SU-DHL-6 (cell line): ENCODE measurements around the gene STK38.

Source experiments
- EZH2phosphoT487 ChIP-seq: fragments of 200-600 bp; sonication (generic), shearing (Covaris generic); conservative IDR thresholded peaks from 2 replicates; pipeline ENCODE4 v1.6.1; 2018; ENCODE audit warnings: mild to moderate bottlenecking, antibody characterized with exemption, low read length, moderate library complexity, mixed read lengths
- TF ChIP-seq, protein P1 (sequence below): fragments of 200-600 bp; sonication (generic); IDR thresholded peaks from one replicate; pipeline ENCODE4 v1.5.1; 2017; ENCODE audit warnings: antibody characterized with exemption, mild to moderate bottlenecking, low read length, moderate library complexity; ENCODE audit not compliant: insufficient read depth, poor library complexity, severe bottlenecking

DNA sequence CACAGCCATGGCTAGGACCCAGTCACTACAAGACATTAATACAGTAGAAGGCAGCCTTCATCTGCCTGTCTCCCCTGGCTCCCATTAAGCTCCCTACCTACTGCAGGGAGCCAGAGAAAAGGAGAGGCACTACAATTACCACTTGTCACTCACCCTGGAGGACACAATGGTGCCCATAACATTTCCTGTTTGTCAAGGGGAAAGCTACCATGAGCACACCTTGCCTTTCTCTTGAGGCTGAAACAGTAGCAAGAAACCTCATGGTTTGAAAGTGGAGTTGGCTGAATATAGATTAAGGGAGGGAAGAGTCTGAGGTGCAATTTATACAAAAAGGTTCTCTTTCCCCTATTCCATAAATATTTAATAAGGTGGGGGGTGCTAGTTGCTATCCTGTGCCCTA is 27.9 kb downstream of the STK38 start:
- TF ChIP-seq, protein P1, sequence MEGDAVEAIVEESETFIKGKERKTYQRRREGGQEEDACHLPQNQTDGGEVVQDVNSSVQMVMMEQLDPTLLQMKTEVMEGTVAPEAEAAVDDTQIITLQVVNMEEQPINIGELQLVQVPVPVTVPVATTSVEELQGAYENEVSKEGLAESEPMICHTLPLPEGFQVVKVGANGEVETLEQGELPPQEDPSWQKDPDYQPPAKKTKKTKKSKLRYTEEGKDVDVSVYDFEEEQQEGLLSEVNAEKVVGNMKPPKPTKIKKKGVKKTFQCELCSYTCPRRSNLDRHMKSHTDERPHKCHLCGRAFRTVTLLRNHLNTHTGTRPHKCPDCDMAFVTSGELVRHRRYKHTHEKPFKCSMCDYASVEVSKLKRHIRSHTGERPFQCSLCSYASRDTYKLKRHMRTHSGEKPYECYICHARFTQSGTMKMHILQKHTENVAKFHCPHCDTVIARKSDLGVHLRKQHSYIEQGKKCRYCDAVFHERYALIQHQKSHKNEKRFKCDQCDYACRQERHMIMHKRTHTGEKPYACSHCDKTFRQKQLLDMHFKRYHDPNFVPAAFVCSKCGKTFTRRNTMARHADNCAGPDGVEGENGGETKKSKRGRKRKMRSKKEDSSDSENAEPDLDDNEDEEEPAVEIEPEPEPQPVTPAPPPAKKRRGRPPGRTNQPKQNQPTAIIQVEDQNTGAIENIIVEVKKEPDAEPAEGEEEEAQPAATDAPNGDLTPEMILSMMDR = no peak
- TF ChIP-seq EZH2phosphoT487 = no peak
